GM19397 (cell line): Measurements from ENCODE around the gene CAMK2D.
"Not testable (repeated sequence)": the region's sequence is repeated elsewhere in the genome, so short reads cannot be mapped to it uniquely, and the experiment has no call there.

Experiments used
- ATAC-seq: cut with Tn5 transposase; IDR thresholded peaks from one replicate; pipeline ENCODE4 v1.9.1; 2021; ENCODE audit warnings: mild to moderate bottlenecking, moderate library complexity; ENCODE audit not compliant: unreplicated experiment

The CAMK2D gene

GRCh38 chr4:113733685-113734084 is 27.9 kb downstream of the CAMK2D start:
- no peak for ATAC-seq

- no peak for ATAC-seq
These were observed 28.5 kb downstream of the CAMK2D start for GRCh38 chr4:113732967-113733527.

- ATAC-seq = no peak
These were observed 30.9 kb downstream of the CAMK2D start for GRCh38 chr4:113730467-113731216.

- ATAC-seq = no peak
These were observed 33.7 kb downstream of the CAMK2D start for GRCh38 chr4:113727802-113728201.

- ATAC-seq = no peak
These were observed 35.6 kb downstream of the CAMK2D start for GRCh38 chr4:113725963-113726362.

- ATAC-seq = no peak
These were observed 43.3 kb downstream of the CAMK2D start for GRCh38 chr4:113718252-113718651.

- ATAC-seq = no peak
These were observed 49.5 kb downstream of the CAMK2D start for GRCh38 chr4:113711883-113712662.

GRCh38 chr4:113708250-113708649 is 53.3 kb downstream of the CAMK2D start:
- peak; percentile 64 for ATAC-seq

GRCh38 chr4:113707048-113707447 is 54.5 kb downstream of the CAMK2D start:
- no peak for ATAC-seq

GRCh38 chr4:113705097-113705496 is 56.4 kb downstream of the CAMK2D start:
- not testable (repeated sequence) for ATAC-seq

GRCh38 chr4:113702596-113702995 is 58.9 kb downstream of the CAMK2D start:
- not testable (repeated sequence) for ATAC-seq

GRCh38 chr4:113701169-113701568 is 60.4 kb downstream of the CAMK2D start:
- no peak for ATAC-seq

GRCh38 chr4:113700602-113701150 is 60.9 kb downstream of the CAMK2D start:
- ATAC-seq = no peak

- ATAC-seq = no peak
These were observed 61.8 kb downstream of the CAMK2D start for GRCh38 chr4:113699772-113700171.

GRCh38 chr4:113697429-113697828 is 64.1 kb downstream of the CAMK2D start:
- ATAC-seq = no peak

- ATAC-seq = no peak
These were observed 66.0 kb downstream of the CAMK2D start for GRCh38 chr4:113695328-113696169.

- ATAC-seq = no peak
These were observed 67.5 kb downstream of the CAMK2D start for GRCh38 chr4:113694008-113694407.

GRCh38 chr4:113692809-113693411 is 68.6 kb downstream of the CAMK2D start:
- peak; percentile 83 for ATAC-seq

GRCh38 chr4:113691676-113692075 is 69.9 kb downstream of the CAMK2D start:
- no peak for ATAC-seq

GRCh38 chr4:113689394-113689793 is 72.1 kb downstream of the CAMK2D start:
- no peak for ATAC-seq
